Hepatocyte (in vitro differentiated cells): ENCODE data around the gene PITX2.

Experiments used
- EZH2 ChIP-seq: fragments of 200-600 bp; sonication (generic); IDR thresholded peaks from 2 replicates; pipeline ENCODE4 v1.6.1; 2016; ENCODE audit warnings: antibody characterized with exemption, mild to moderate bottlenecking, borderline replicate concordance
- TF ChIP-seq, protein P1 (sequence below): fragments of 200-600 bp; sonication (generic); IDR thresholded peaks from 2 replicates; pipeline ENCODE4 v1.5.1; 2016; ENCODE audit warnings: antibody characterized with exemption, mild to moderate bottlenecking; ENCODE audit not compliant: poor library complexity

DNA sequence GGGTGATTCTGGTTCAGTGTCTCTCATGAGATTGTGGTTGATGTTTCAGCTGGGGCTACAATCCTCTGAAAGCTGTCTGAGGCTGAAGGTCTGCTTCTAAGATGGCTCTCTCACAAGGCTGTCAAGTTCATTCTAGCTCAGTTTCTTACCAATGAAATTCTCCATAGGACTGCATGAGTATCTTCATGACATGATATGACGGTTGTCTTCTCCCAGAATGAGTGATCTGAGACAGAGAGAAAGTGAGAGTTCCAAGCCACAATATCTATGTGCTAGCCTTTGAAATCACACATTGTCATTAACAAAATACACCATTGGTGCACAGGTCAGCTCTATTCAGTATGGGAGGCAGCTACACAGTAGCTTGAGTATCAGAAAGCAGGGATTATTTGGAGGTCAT is 27.3 kb downstream of the PITX2 start:
- TF ChIP-seq, protein P1, sequence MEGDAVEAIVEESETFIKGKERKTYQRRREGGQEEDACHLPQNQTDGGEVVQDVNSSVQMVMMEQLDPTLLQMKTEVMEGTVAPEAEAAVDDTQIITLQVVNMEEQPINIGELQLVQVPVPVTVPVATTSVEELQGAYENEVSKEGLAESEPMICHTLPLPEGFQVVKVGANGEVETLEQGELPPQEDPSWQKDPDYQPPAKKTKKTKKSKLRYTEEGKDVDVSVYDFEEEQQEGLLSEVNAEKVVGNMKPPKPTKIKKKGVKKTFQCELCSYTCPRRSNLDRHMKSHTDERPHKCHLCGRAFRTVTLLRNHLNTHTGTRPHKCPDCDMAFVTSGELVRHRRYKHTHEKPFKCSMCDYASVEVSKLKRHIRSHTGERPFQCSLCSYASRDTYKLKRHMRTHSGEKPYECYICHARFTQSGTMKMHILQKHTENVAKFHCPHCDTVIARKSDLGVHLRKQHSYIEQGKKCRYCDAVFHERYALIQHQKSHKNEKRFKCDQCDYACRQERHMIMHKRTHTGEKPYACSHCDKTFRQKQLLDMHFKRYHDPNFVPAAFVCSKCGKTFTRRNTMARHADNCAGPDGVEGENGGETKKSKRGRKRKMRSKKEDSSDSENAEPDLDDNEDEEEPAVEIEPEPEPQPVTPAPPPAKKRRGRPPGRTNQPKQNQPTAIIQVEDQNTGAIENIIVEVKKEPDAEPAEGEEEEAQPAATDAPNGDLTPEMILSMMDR, result no peak
- TF ChIP-seq EZH2, result no peak
